IMR-90 (cell line): Measurements from ENCODE around the gene EPN1.

ENCODE experiments used
- CTCF ChIP-seq: conservative IDR thresholded peaks from 2 replicates; pipeline ENCODE4 v1.5.1; 2012; ENCODE audit warnings: mild to moderate bottlenecking, low read depth, low read length, improper control_type of control experiment
- MAZ ChIP-seq: IDR thresholded peaks from 2 replicates; pipeline ENCODE4 v1.6.1; 2012; ENCODE audit warnings: low read depth, mild to moderate bottlenecking, low read length, improper control_type of control experiment, moderate library complexity, borderline replicate concordance
- RAD21 ChIP-seq: IDR thresholded peaks from 2 replicates; pipeline ENCODE4 v1.6.1; 2012; ENCODE audit warnings: low read length, improper control_type of control experiment
- USF2 ChIP-seq: fragments of 150-350 bp; IDR thresholded peaks from 2 replicates; pipeline ENCODE4 v1.6.1; 2017; ENCODE audit warnings: mild to moderate bottlenecking, antibody characterized with exemption, low read length, low read depth

GRCh38 chr19:55692681-55693081 is 17.7 kb downstream of the EPN1 start:
- TF ChIP-seq RAD21 (no peak), CTCF (no peak), MAZ (no peak), USF2 (no peak)
